ENCODE measurements around the gene RIMBP2. TPM values are rescaled to one million over a fixed set of nuclear protein-coding genes. Genes with fewer than 3 reads are reported as not detected.

Gene RIMBP2
- total RNA-seq, 1 donor from 2014 or later, result not detected

DNA sequence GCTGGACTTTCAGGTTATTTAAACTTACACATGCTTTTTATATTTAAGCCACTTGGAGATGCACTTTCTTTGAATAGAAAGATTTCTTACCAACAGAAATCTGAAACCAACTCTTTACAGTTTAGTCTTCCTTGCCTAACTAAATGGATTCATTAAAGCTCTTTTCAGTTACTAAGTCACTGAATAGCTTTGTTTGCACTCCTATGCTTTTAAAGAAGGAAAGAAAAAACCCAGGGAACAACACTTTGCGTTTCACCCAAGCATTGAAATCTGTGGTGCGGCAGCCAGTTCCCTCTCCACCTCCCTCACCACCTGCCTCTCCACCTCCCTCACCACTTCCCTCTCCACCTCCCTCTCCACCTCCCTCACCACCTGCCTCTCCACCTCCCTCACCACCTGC is 70.3 kb downstream of the RIMBP2 start:
- TF ChIP-seq, protein P1, sequence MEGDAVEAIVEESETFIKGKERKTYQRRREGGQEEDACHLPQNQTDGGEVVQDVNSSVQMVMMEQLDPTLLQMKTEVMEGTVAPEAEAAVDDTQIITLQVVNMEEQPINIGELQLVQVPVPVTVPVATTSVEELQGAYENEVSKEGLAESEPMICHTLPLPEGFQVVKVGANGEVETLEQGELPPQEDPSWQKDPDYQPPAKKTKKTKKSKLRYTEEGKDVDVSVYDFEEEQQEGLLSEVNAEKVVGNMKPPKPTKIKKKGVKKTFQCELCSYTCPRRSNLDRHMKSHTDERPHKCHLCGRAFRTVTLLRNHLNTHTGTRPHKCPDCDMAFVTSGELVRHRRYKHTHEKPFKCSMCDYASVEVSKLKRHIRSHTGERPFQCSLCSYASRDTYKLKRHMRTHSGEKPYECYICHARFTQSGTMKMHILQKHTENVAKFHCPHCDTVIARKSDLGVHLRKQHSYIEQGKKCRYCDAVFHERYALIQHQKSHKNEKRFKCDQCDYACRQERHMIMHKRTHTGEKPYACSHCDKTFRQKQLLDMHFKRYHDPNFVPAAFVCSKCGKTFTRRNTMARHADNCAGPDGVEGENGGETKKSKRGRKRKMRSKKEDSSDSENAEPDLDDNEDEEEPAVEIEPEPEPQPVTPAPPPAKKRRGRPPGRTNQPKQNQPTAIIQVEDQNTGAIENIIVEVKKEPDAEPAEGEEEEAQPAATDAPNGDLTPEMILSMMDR (IDR thresholded peaks at IDR 0.05; ENCODE audit: borderline replicate concordance), result no peak
- DNase-seq, result no peak
- peaks cover 48% of the 10 kb centered on the region for H3K27me3 ChIP-seq (ENCODE audit: low read depth)
- no peaks in the 10 kb centered on the region for H3K36me3 ChIP-seq
- peaks cover 9% of the 10 kb centered on the region for H3K9me3 ChIP-seq (replicated peaks)
- intact Hi-C loops (cut with micrococcal nuclease), result no loop called here
- no peak overlapping the region for H3K4me3 ChIP-seq
- H3K4me1 ChIP-seq, result peaks cover 4% of the 10 kb centered on the region
- H3K27ac ChIP-seq (replicated peaks), result no peak overlapping the region

DNA sequence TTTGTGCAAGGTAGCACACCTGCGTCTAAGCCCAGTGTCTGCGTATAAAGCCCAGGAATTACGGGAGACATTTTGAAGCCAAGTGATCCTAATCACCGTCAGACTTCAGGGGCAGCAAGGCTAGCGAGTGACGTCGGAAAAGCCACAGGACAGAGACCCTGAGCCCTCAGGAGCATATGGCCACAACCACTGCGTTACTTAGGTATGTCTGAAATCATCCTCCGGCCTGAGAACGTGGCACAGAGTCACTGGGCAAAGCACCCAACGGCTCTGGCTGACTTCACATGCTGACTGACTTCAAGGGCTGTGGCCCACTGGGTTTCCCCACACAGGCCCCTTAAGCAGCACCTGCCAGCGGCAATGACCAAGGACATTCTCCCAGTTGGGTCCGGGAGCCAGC is 71.5 kb downstream of the RIMBP2 start:
- intact Hi-C loops (cut with micrococcal nuclease), result no loop called here
- no peaks in the 10 kb centered on the region for H3K4me1 ChIP-seq
- TF ChIP-seq, protein P1 (IDR thresholded peaks at IDR 0.05; ENCODE audit: borderline replicate concordance), result no peak

DNA sequence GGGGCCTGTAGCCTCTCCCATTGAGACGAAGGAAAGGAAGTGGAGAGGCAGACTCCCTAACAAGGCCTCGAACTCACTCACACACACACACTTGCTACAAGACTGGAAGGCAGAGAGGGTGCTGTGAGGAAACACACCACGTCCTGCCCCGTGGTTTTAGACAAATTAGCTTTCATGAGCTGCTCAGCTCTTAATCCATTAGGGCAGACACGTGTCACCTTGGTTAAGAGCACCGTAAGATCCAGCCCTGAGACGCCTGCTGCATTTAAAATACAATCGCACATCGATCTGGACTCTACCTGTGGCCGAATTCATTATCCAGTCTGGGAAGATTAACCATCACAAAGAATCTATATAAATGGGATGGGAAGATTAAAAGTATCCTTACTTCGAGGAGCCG is 72.0 kb downstream of the RIMBP2 start:
- intact Hi-C loops (cut with micrococcal nuclease), result no loop called here
- Histone ChIP-seq H3K27ac (replicated peaks) (no peak overlapping the region), H3K4me3 (no peak overlapping the region), H3K4me1 (no peaks in the 10 kb centered on the region), H3K36me3 (no peaks in the 10 kb centered on the region), H3K27me3 (ENCODE audit: low read depth) (peaks cover 33% of the 10 kb centered on the region), H3K9me3 (replicated peaks) (peaks cover 9% of the 10 kb centered on the region)
- TF ChIP-seq, protein P1 (IDR thresholded peaks at IDR 0.05; ENCODE audit: borderline replicate concordance), result no peak
- no peak for DNase-seq

More for the DNA sequence above, 71.5 kb downstream of the RIMBP2 start:
- no peaks in the 10 kb centered on the region for H3K36me3 ChIP-seq
- no peak overlapping the region for H3K4me3 ChIP-seq
- DNase-seq, result no peak
- H3K27ac ChIP-seq (replicated peaks), result no peak overlapping the region
- peaks cover 9% of the 10 kb centered on the region for H3K9me3 ChIP-seq (replicated peaks)
- H3K27me3 ChIP-seq (ENCODE audit: low read depth), result peaks cover 37% of the 10 kb centered on the region

DNA sequence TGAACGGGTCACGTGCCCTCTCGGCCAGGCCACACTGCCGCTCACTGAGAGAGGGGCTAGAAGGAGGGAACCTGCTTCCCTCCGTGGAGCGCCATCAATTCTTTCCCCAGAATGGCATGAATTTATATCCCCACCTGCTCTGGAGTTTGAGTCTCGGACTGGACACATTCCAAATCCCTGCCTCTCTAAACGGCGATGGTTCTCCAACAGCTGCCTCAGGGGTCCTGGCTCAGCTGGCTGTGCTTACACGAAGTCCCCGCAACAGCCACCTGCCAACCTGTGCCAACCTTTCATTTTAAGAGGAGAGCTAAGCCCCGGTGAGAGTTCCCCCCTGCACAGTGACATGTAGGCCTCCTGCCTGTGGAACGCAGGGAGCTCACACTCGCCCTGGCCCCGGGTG is 73.2 kb downstream of the RIMBP2 start:
- no peak for DNase-seq
- Histone ChIP-seq H3K4me1 (no peaks in the 10 kb centered on the region), H3K4me3 (no peak overlapping the region), H3K9me3 (replicated peaks) (peaks cover 9% of the 10 kb centered on the region), H3K36me3 (no peaks in the 10 kb centered on the region), H3K27me3 (ENCODE audit: low read depth) (peaks cover 31% of the 10 kb centered on the region), H3K27ac (replicated peaks) (no peak overlapping the region)
- intact Hi-C loops (cut with micrococcal nuclease), result no loop called here
- TF ChIP-seq, protein P1 (IDR thresholded peaks at IDR 0.05; ENCODE audit: borderline replicate concordance), result no peak

DNA sequence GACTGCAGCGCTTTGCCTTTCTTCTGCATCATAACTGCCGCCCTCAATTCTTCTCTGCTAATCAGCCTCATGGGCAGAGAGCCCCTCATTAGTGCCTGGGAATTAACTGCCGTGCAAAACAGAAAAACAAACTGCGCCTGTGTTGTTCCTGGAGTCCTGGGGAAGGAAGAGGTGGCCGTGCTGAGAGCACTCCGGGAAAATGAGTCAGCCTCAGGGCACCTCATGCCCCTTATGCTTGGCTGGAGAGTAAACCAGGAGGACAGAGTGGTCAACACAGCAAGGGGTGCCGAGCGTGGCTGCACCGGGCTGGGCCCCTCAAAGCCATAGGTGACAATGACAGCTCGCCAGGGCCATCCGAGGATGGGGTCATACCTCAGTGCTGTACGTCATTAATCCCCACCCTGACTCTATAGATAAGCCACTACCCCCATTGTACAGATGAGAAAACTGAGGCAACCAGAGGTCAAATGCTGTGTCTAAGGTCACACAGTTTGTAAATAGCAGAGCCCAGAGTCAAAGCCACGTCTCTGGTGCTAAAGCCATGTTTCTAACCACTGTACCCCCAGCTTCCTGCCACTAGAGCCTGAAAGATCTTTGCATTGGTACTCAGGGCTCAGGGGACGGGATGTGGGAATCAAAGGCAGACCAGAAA is 74.4 kb downstream of the RIMBP2 start:
- intact Hi-C loops (cut with micrococcal nuclease), result no loop called here
- no peak overlapping the region for H3K4me3 ChIP-seq
- TF ChIP-seq, protein P1 (IDR thresholded peaks at IDR 0.05; ENCODE audit: borderline replicate concordance), result no peak
- no peaks in the 10 kb centered on the region for H3K4me1 ChIP-seq
- H3K27me3 ChIP-seq (ENCODE audit: low read depth), result peaks cover 27% of the 10 kb centered on the region
- no peak for DNase-seq
- no peak overlapping the region for H3K27ac ChIP-seq (replicated peaks)
- H3K9me3 ChIP-seq (replicated peaks), result peaks cover 9% of the 10 kb centered on the region
- no peaks in the 10 kb centered on the region for H3K36me3 ChIP-seq

All from left ventricle myocardium inferior (tissue), 1 donor.